Body of pancreas (tissue), 4 donors: ENCODE results near the gene POLR2H. TPM values are rescaled to one million over a fixed set of nuclear protein-coding genes. Genes with fewer than 3 reads are reported as not detected.

Experiments
- ATAC-seq: fragments of 150-250 bp; one replicate; pipeline ENCODE4 v1.9.1; 2016
- DNase-seq, 4 donors: peaks; one replicate each; pipeline ENCODE4 v3.0.0-alpha.2; 2019
- H3K27ac ChIP-seq, 4 donors: fragments of 200-600 bp; sonication (generic); 1 replicate in 3 of 4; 2 replicates in 1 of 4; pipeline versions ENCODE4 v1.5.1 to v1.6.1; 2016 to 2019; ENCODE audit warnings: mild to moderate bottlenecking in 1 of 4, mixed read lengths in 1 of 4, moderate library complexity in 1 of 4
- H3K27me3 ChIP-seq, 2 donors: fragments of 200-600 bp; sonication (generic); one replicate each; pipeline ENCODE4 v1.6.0; 2016; ENCODE audit warnings: mild to moderate bottlenecking in 1 of 2
- H3K36me3 ChIP-seq, 2 donors: fragments of 200-600 bp; sonication (generic); replicated peaks in 1 of 2; 2 replicates each; pipeline ENCODE4 v1.5.1; 2016; ENCODE audit warnings: low read depth in 2 of 2; ENCODE audit not compliant: insufficient read depth in 1 of 2
- H3K4me1 ChIP-seq: fragments of 200-600 bp; sonication (generic); one replicate; pipeline ENCODE4 v1.6.0; 2016
- H3K4me3 ChIP-seq, 2 donors: fragments of 200-600 bp; sonication (generic); 1 replicate in 1 of 2; 2 replicates in 1 of 2; pipeline ENCODE4 v1.5.1; 2016 to 2019
- H3K9me3 ChIP-seq, 3 donors: fragments of 200-600 bp; sonication (generic); 1 replicate in 2 of 3; 2 replicates in 1 of 3; pipeline ENCODE4 v1.5.1; 2016
- POLR2A ChIP-seq, 3 donors: fragments of 450-650 bp; IDR thresholded peaks; one replicate each; pipeline ENCODE4 v1.6.1; 2016; ENCODE audit warnings: antibody characterized with exemption in 3 of 3, mild to moderate bottlenecking in 2 of 3
- WGBS, 2 donors: methylation state at CpG; one replicate each; pipeline ENCODE4 v1.1.5; 2017; 5-methylcytosine and 5-hydroxymethylcytosine counted together
- intact Hi-C: fragments of 100-400 bp; cut with DNase I; formaldehyde crosslinking; loops from one replicate; pipeline ENCODE4 v1.15.1; 2023
- total RNA-seq, 2 donors: library from RNA; depleted of rRNA; stranded (reverse); fragments of >200 nt; gene quantifications; one replicate each; pipeline ENCODE4 v1.1.0, GENCODE V29; 2016
- TF ChIP-seq, protein P1 (sequence below), 7 experiments: fragments of 450-650 bp in 4 of 7; fragments of 200-600 bp in 3 of 7; sonication (generic) in 3 of 7; IDR thresholded peaks; one replicate each; pipeline ENCODE4 v1.5.1; 2016 to 2019; ENCODE audit warnings: antibody characterized with exemption in 7 of 7

Gene POLR2H
- total RNA-seq, 2 donors from 2014 or later, result 32.4 to 137 TPM

DNA sequence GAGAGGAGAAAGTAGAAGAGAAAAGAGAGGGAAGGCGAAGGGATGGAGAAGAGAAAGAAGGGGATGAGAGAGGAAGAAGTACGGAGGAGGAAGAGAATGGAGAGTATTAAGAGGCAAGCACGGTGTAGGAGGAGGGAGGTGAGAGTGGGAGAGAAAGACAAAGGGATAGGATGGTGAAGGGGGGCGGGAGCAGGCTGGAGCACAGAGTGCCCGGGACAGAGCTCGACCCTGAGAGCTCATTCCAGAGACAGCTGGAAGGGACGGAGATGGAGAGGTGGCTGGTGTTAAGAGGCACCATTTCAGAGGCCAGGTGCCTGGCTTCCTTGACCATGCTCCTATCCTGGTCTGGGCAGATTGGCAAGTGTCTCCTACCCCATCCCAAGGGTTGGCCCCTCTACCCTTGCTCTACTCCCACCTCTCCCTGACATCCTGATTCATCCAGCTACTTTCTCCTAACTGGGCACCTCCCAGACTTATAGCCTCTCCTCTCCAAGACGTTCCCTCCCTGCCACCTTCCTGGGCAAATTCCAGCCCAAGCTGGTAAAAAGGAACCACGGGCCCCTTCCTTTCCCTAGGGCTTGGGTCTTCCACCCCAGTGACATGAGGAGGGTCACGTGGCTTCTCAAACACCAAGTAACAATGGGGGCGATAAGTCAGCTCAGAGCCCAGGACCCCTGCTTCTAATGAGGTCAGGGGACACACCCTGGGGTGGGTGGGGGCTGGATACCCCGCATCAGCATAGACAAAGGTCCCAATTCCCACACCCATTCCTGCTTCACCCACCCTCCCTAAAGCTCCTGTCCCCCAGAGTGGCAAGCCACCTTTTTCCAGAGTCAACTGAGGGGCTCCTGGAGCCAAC is 1.2 kb upstream of the POLR2H start:
- DNase-seq, result peak in 1 of 4 donors; percentile 11
- Histone ChIP-seq H3K9me3 (no peaks in the 10 kb centered on the region), H3K36me3 (peaks cover 0 to 3% of the 10 kb centered on the region in 2 donors), H3K27me3 (no peaks in the 10 kb centered on the region), H3K4me3 (peak overlapping the region in 1 of 2 donors; percentile 25), H3K27ac (peak overlapping the region in 3 of 4 donors; percentile 95 to 97 (median 96)), H3K4me1 (peaks cover 36% of the 10 kb centered on the region)
- WGBS, 2 donors, result 67 to 68% methylated on average over 12 of the region's 12 CpGs
- intact Hi-C loops, result no loop called here
- TF ChIP-seq, protein P1, sequence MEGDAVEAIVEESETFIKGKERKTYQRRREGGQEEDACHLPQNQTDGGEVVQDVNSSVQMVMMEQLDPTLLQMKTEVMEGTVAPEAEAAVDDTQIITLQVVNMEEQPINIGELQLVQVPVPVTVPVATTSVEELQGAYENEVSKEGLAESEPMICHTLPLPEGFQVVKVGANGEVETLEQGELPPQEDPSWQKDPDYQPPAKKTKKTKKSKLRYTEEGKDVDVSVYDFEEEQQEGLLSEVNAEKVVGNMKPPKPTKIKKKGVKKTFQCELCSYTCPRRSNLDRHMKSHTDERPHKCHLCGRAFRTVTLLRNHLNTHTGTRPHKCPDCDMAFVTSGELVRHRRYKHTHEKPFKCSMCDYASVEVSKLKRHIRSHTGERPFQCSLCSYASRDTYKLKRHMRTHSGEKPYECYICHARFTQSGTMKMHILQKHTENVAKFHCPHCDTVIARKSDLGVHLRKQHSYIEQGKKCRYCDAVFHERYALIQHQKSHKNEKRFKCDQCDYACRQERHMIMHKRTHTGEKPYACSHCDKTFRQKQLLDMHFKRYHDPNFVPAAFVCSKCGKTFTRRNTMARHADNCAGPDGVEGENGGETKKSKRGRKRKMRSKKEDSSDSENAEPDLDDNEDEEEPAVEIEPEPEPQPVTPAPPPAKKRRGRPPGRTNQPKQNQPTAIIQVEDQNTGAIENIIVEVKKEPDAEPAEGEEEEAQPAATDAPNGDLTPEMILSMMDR (IDR thresholded peaks at IDR 0.05), result no peak
- TF ChIP-seq POLR2A (IDR thresholded peaks at IDR 0.05), result peak in 2 of 3 donors; percentile 36 to 41
- ATAC-seq, result no peak

DNA sequence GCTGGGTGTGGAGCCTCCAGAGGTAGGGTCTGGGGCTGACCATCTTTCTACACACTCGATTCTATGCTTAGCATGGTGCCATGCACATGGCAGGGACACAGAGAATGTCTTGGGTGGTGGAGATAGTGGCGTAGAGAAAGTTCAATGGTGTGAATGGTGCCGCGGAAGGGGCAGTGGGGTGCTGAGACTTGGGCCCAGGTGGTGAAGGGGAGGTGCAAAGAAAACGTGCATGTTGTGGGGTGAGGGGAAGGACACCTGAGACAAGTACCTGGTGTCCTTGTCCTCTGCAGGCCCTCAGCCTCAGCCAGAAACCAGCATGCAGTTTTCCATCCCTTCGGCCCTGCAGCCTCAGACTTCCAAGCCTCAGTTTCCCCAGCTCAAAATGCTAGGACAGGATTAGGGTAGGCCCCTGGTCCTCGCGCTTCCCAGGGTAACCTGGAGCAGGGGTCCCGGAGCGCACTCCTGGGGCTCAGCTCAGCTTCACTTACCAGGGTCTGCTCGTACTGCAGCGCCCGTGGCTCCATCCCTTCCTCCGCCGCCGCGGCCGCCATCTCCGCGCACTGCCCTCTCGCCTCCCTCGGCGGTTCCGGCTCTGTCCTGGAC is 480 bp upstream of the POLR2H start:
- no peak for ATAC-seq
- Histone ChIP-seq H3K27ac (peak overlapping the region in 3 of 4 donors; percentile 95 to 97 (median 96)), H3K4me3 (peak overlapping the region; percentile 25 to 57), H3K36me3 (peaks cover 0 to 3% of the 10 kb centered on the region in 2 donors), H3K9me3 (no peaks in the 10 kb centered on the region), H3K27me3 (no peaks in the 10 kb centered on the region), H3K4me1 (peaks cover 36% of the 10 kb centered on the region)
- intact Hi-C loops, result no loop called here
- DNase-seq, result peak in 1 of 4 donors; percentile 9
- TF ChIP-seq, protein P1 (IDR thresholded peaks at IDR 0.05), result no peak
- TF ChIP-seq POLR2A (IDR thresholded peaks at IDR 0.05), result peak in 2 of 3 donors; percentile 35 to 41
- WGBS, 2 donors, result 8 to 26% methylated on average over 6 to 24 of the region's 24 CpGs

GRCh38 chr3:184361932-184362667 is 590 bp downstream of the POLR2H start:
- DNase-seq, result peak; percentile 65 to 80 (median 71)
- peak overlapping the region; percentile 57 to 69 for H3K4me3 ChIP-seq
- TF ChIP-seq, protein P1 (IDR thresholded peaks at IDR 0.05), result no peak
- peak; percentile 4 to 65 (median 54) for TF ChIP-seq POLR2A (IDR thresholded peaks at IDR 0.05)
- ATAC-seq, result peak; percentile 30
- peaks cover 0 to 3% of the 10 kb centered on the region in 2 donors for H3K36me3 ChIP-seq
- H3K9me3 ChIP-seq, result no peaks in the 10 kb centered on the region
- H3K4me1 ChIP-seq, result peaks cover 36% of the 10 kb centered on the region
- intact Hi-C loops, result no loop called here
- H3K27ac ChIP-seq, result peak overlapping the region; percentile 95 to 97 (median 96)
- 0 to 2% methylated on average over 33 to 34 of the region's 38 CpGs for WGBS, 2 donors
- no peaks in the 10 kb centered on the region for H3K27me3 ChIP-seq

DNA sequence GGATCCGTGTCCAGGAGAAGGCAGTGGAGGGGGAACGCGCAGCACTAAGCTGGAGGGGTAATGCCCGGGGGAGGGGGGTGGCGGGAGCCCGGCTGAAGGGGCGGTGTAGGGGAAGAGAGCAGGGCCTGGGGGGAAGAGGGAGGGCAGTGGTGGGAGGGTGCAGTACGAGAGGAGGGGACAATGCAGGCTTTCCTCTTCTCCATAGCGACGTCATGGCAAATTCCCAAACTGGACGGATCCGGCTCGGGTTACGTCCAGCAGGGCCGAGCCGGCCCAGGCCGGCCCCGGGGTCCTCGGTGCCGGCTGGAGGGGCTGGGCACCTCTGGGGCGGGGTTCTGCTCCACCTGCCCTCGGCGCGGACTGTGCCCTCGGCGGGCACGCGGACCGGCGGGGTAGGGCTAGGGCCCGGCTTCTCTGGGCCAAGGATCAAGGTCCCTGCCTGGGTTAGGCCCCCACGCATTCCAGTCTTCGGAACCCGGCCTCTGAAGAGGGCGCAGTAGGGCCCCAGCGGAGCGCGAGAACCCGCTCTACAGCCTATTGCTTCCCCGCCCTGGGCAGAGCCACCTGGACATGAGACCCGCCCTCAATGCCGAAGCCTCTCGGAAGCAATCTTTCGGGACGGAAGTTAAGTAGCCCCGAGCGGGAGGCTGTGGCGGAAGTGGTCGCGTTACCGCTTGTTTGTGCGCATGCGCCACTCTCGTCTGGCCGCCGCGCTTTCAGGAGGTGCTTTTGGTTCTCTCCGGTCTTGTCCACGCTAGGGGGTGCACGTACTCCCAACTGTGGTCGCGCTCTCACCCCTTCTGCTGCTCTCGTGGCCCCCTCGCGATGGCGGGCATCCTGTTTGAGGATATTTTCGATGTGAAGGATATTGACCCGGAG is 1.4 kb downstream of the POLR2H start:
- 1% methylated on average over 34 to 58 of the region's 68 CpGs for WGBS, 2 donors
- peaks cover 36% of the 10 kb centered on the region for H3K4me1 ChIP-seq
- TF ChIP-seq POLR2A (IDR thresholded peaks at IDR 0.05), result peak; percentile 68 to 90 (median 88)
- TF ChIP-seq, protein P1 (IDR thresholded peaks at IDR 0.05), result peak; percentile 28 to 79 (median 57)
- intact Hi-C loops, result no loop called here
- peak overlapping the region; percentile 95 to 97 (median 96) for H3K27ac ChIP-seq
- no peaks in the 10 kb centered on the region for H3K9me3 ChIP-seq
- no peaks in the 10 kb centered on the region for H3K27me3 ChIP-seq
- ATAC-seq, result peak; percentile 84
- peak overlapping the region; percentile 57 to 69 for H3K4me3 ChIP-seq
- DNase-seq, result peak; percentile 96 to 98 (median 98)
- peaks cover 0 to 6% of the 10 kb centered on the region in 2 donors for H3K36me3 ChIP-seq
